H1 (cell line): ENCODE results near the gene DCDC1. TPM values are rescaled to one million over a fixed set of nuclear protein-coding genes. Genes with fewer than 3 reads are reported as not detected.

Experiments
- CTCF ChIA-PET: fragments of 300-600 bp; sonication (Branson Sonifier 250); formaldehyde crosslinking; loops from one replicate; lab custom pipeline; 2021; ENCODE audit not compliant: partially characterized antibody; lab: Charles Lee
- POLR2A ChIA-PET: fragments of 300-600 bp; sonication (Branson Sonifier 250); formaldehyde crosslinking; loops from one replicate; lab custom pipeline; 2021; ENCODE audit warnings: inconsistent platforms; ENCODE audit not compliant: partially characterized antibody; lab: Charles Lee
- DNase-seq, 2 experiments: peaks; one replicate each; pipeline versions ENCODE4 v3.0.0 to v3.0.0-alpha.2; 2010 to 2022; ENCODE audit warnings: low spot score in 2 of 2, low read depth in 1 of 2, mixed read lengths in 1 of 2
- FAIRE-seq: peaks from 2 replicates; lab custom pipeline; 2011; peaks lifted over from hg19 to GRCh38; lab: Jason Lieb, UNC
- H2AFZ ChIP-seq: 2 replicates; pipeline ENCODE4 v1.8.1; 2012; ENCODE audit warnings: low read length, inconsistent platforms
- H2AK5ac ChIP-seq: 2 replicates; pipeline ENCODE4 v1.6.1; 2013; ENCODE audit warnings: low read depth, low read length
- H2BK120ac ChIP-seq: replicated peaks from 2 replicates; pipeline ENCODE3; 2013; ENCODE audit warnings: low read depth, low read length, inconsistent platforms
- H2BK12ac ChIP-seq: 2 replicates; pipeline ENCODE4 v1.6.1; 2013; ENCODE audit warnings: low read depth, low read length
- H2BK15ac ChIP-seq: 2 replicates; pipeline ENCODE4 v1.6.1; 2013; ENCODE audit warnings: low read length
- H2BK20ac ChIP-seq: 2 replicates; pipeline ENCODE4 v1.6.1; 2013; ENCODE audit warnings: low read length
- H2BK5ac ChIP-seq: 2 replicates; pipeline ENCODE4 v1.6.1; 2013; ENCODE audit warnings: low read depth, low read length
- H3K14ac ChIP-seq: 2 replicates; pipeline ENCODE4 v1.6.1; 2013; ENCODE audit warnings: inconsistent platforms; ENCODE audit not compliant: insufficient read length
- H3K18ac ChIP-seq: 2 replicates; pipeline ENCODE4 v1.6.1; 2013; ENCODE audit warnings: low read length; ENCODE audit errors: extremely low read depth
- H3K23ac ChIP-seq: 2 replicates; pipeline ENCODE4 v1.6.1; 2013; ENCODE audit warnings: inconsistent platforms; ENCODE audit not compliant: insufficient read length
- H3K23me2 ChIP-seq: 2 replicates; pipeline ENCODE4 v1.6.1; 2013; ENCODE audit warnings: low read depth, low read length
- H3K27ac ChIP-seq: 2 replicates; pipeline ENCODE4 v1.6.1; 2011; ENCODE audit warnings: low read depth, low read length, inconsistent platforms
- H3K27me3 ChIP-seq, 4 experiments: replicated peaks in 1 of 4; 1 replicate in 1 of 4; 2 replicates in 3 of 4; pipeline versions ENCODE4 v1.6.1 to v1.8.1; 2011 to 2013; ENCODE audit warnings: low read length in 3 of 4, mild to moderate bottlenecking in 3 of 4, inconsistent platforms in 2 of 4, mixed read lengths in 2 of 4, moderate library complexity in 1 of 4; ENCODE audit not compliant: control insufficient read depth in 3 of 4, insufficient read depth in 3 of 4; ENCODE audit errors: extremely low read depth in 1 of 4
- H3K36me3 ChIP-seq, 4 experiments: 2 replicates each; pipeline versions ENCODE4 v1.6.1 to v1.8.1; 2011 to 2013; ENCODE audit warnings: mild to moderate bottlenecking in 4 of 4, low read length in 3 of 4, moderate library complexity in 2 of 4, control low read depth in 1 of 4, inconsistent platforms in 1 of 4; ENCODE audit not compliant: insufficient read depth in 4 of 4, control insufficient read depth in 2 of 4
- H3K4ac ChIP-seq: replicated peaks from 2 replicates; pipeline ENCODE3; 2013; ENCODE audit warnings: low read length, low read depth, mixed read lengths, inconsistent platforms; ENCODE audit not compliant: insufficient read length
- H3K4me1 ChIP-seq, 4 experiments: replicated peaks in 1 of 4; 1 replicate in 1 of 4; 2 replicates in 3 of 4; pipeline versions ENCODE4 v1.6.1 to v1.8.1; 2011 to 2013; ENCODE audit warnings: low read length in 3 of 4, inconsistent platforms in 2 of 4, mixed read lengths in 1 of 4; ENCODE audit not compliant: insufficient read depth in 4 of 4, control insufficient read depth in 3 of 4
- H3K4me2 ChIP-seq, 2 experiments: 2 replicates each; pipeline versions ENCODE4 v1.6.1 to v1.8.1; 2011 to 2013; ENCODE audit warnings: low read depth in 2 of 2, low read length in 2 of 2, control low read depth in 1 of 2, inconsistent platforms in 1 of 2, mild to moderate bottlenecking in 1 of 2; ENCODE audit not compliant: insufficient read depth in 1 of 2
- H3K4me3 ChIP-seq, 4 experiments: fragments of 200-600, 300-600 bp in 1 of 4; sonication (generic), shearing (Covaris generic), sonication (Bioruptor Twin) in 1 of 4; 2 replicates each; pipeline versions ENCODE4 v1.5.1 to v1.8.1; 2011 to 2016; ENCODE audit warnings: low read length in 4 of 4, low read depth in 3 of 4, control low read depth in 2 of 4, inconsistent platforms in 2 of 4, mild to moderate bottlenecking in 2 of 4, mixed read lengths in 1 of 4, moderate library complexity in 1 of 4; ENCODE audit not compliant: insufficient read depth in 2 of 4; ENCODE audit errors: extremely low read depth in 1 of 4
- H3K56ac ChIP-seq: replicated peaks from 2 replicates; pipeline ENCODE3; 2013; ENCODE audit warnings: low read depth, mild to moderate bottlenecking, mixed read lengths, low read length, inconsistent platforms; ENCODE audit not compliant: insufficient read length
- H3K79me1 ChIP-seq: 2 replicates; pipeline ENCODE4 v1.6.1; 2013; ENCODE audit warnings: low read depth, low read length, control low read depth
- H3K79me2 ChIP-seq, 2 experiments: 2 replicates each; pipeline versions ENCODE4 v1.6.1 to v1.8.1; 2012 to 2013; ENCODE audit warnings: low read length in 2 of 2, mild to moderate bottlenecking in 2 of 2, inconsistent platforms in 1 of 2; ENCODE audit not compliant: insufficient read depth in 2 of 2, control insufficient read depth in 1 of 2
- H3K9ac ChIP-seq, 4 experiments: replicated peaks in 1 of 4; 1 replicate in 1 of 4; 2 replicates in 3 of 4; pipeline versions ENCODE4 v1.6.1 to v1.8.1; 2011 to 2013; ENCODE audit warnings: low read depth in 3 of 4, low read length in 3 of 4, control low read depth in 2 of 4, mild to moderate bottlenecking in 2 of 4, moderate library complexity in 2 of 4, inconsistent platforms in 1 of 4; ENCODE audit errors: extremely low read depth in 1 of 4
- H3K9me3 ChIP-seq, 2 experiments: 2 replicates each; pipeline versions ENCODE4 v1.6.1 to v1.8.1; 2012 to 2013; ENCODE audit warnings: mild to moderate bottlenecking in 2 of 2, moderate library complexity in 2 of 2, control low read depth in 1 of 2, inconsistent platforms in 1 of 2, low read depth in 1 of 2, low read length in 1 of 2, mixed read lengths in 1 of 2; ENCODE audit not compliant: insufficient read depth in 2 of 2
- H4K20me1 ChIP-seq, 2 experiments: replicated peaks in 1 of 2; 2 replicates each; pipeline versions ENCODE3 to v1.8.1; 2011 to 2013; ENCODE audit warnings: inconsistent platforms in 2 of 2, low read length in 2 of 2, mild to moderate bottlenecking in 1 of 2; ENCODE audit not compliant: insufficient read depth in 2 of 2, control insufficient read depth in 1 of 2
- H4K5ac ChIP-seq: 2 replicates; pipeline ENCODE4 v1.6.1; 2013; ENCODE audit warnings: low read length, low read depth, mixed read lengths, inconsistent platforms; ENCODE audit not compliant: insufficient read length
- H4K8ac ChIP-seq: 2 replicates; pipeline ENCODE4 v1.8.0; 2013; ENCODE audit warnings: mild to moderate bottlenecking, moderate library complexity, low read length, inconsistent platforms; ENCODE audit not compliant: insufficient read depth; ENCODE audit errors: extremely low read depth
- H4K91ac ChIP-seq: replicated peaks from 2 replicates; pipeline ENCODE3; 2013; ENCODE audit warnings: low read length, mixed read lengths, inconsistent platforms; ENCODE audit not compliant: insufficient read length
- ASH2L ChIP-seq: fragments of 200-600, 300-600 bp; sonication (generic); IDR thresholded peaks from one replicate; pipeline ENCODE4 v1.7.1; 2017; ENCODE audit warnings: low read length
- ATF3 ChIP-seq: IDR thresholded peaks from 2 replicates; pipeline ENCODE4 v1.6.1; 2011; ENCODE audit warnings: low read depth, mild to moderate bottlenecking, low read length; ENCODE audit not compliant: insufficient read depth
- KDM4A ChIP-seq: IDR thresholded peaks from one replicate; pipeline ENCODE4 v1.7.1; 2012; ENCODE audit warnings: low read depth, mild to moderate bottlenecking, moderate library complexity, low read length, inconsistent platforms; ENCODE audit not compliant: severe bottlenecking
- POLR2AphosphoS5 ChIP-seq: IDR thresholded peaks from 2 replicates; pipeline ENCODE4 v1.6.1; 2011; ENCODE audit warnings: low read depth, low read length
- RAD21 ChIP-seq, 2 experiments: IDR thresholded peaks in 1 of 2; conservative IDR thresholded peaks in 1 of 2; 2 replicates each; pipeline ENCODE4 v1.6.1; 2011; ENCODE audit warnings: low read depth in 2 of 2, low read length in 2 of 2, improper control_type of control experiment in 1 of 2, inconsistent platforms in 1 of 2, mild to moderate bottlenecking in 1 of 2, moderate library complexity in 1 of 2
- SIRT6 ChIP-seq: IDR thresholded peaks from one replicate; pipeline ENCODE4 v1.7.1; 2012; ENCODE audit warnings: low read length, inconsistent platforms
- TEAD4 ChIP-seq: IDR thresholded peaks from 2 replicates; pipeline ENCODE4 v1.6.1; 2012; ENCODE audit warnings: low read depth, low read length, inconsistent platforms, mixed read lengths
- WGBS, 2 experiments: shearing (Covaris generic) in 1 of 2; methylation state at CpG; one replicate each; pipeline versions ENCODE4 v1.1.6 to v1.1.7; 2013 to 2015; ENCODE audit warnings: low lambda C conversion rate in 2 of 2, mixed read lengths in 2 of 2, inconsistent platforms in 1 of 2, low coverage in 1 of 2, missing lambda C conversion rate in 1 of 2; ENCODE audit not compliant: insufficient replicate concordance in 2 of 2, insufficient coverage in 1 of 2, insufficient read length in 1 of 2; ENCODE audit errors: extremely low coverage in 1 of 2, missing lambda C conversion rate in 1 of 2; 5-methylcytosine and 5-hydroxymethylcytosine counted together
- polyA plus RNA-seq, 7 experiments: library from polyadenylated mRNA; depleted of rRNA in 3 of 7; stranded (reverse) in 5 of 7; unstranded in 2 of 7; fragments of >200 nt in 5 of 7; fragments of 200-250 nt in 2 of 7; gene quantifications; 1 replicate in 5 of 7; 2 replicates in 1 of 7; 4 replicates in 1 of 7; pipeline versions ENCODE4 v1.2.1 to v1.2.3, GENCODE V29; 2011 to 2013; ENCODE audit warnings: missing spikeins in 2 of 7, mixed read lengths in 2 of 7
- total RNA-seq: library from RNA; stranded (reverse); fragmentation: NEBNext Ultra II Directional; extraction: Animal tissue kit (Norgen Biotek cat#: 25700); gene quantifications from 2 replicates; pipeline ENCODE4 v1.2.1, GENCODE V29; 2021

The DCDC1 gene
- total and polyA plus RNA-seq, 2 of the 8 experiments (the other 6 are each of a cell fraction or from before 2014, with no cell fraction given), result 0.15 to 0.56 TPM

- Histone ChIP-seq H3K79me1 (no peaks in the 10 kb centered on the region), H3K27me3 (no peaks in the 10 kb centered on the region), H3K79me2 (no peaks in the 10 kb centered on the region), H3K36me3 (no peaks in the 10 kb centered on the region), H3K4me2 (no peak overlapping the region; a peak in 1 of 4 replicates), H2BK15ac (no peak overlapping the region), H2BK5ac (no peak overlapping the region), H3K4ac (no peak overlapping the region), H2AK5ac (no peak overlapping the region), H3K27ac (no peak overlapping the region), H3K9me3 (no peaks in the 10 kb centered on the region), H2AFZ (peak overlapping the region; percentile 73; the same call in 1 of the 2 replicates), H4K5ac (no peak overlapping the region), H3K4me1 (peaks cover 0 to 4% (median under 1%) of the 10 kb centered on the region in 4 experiments; a peak in 2 of 7 replicates)
- ChIA-PET POLR2A (no interaction called here), CTCF (interaction anchor here (0.6 to 3.1 kb wide), 4 partner anchors 8 to 397 kb away, joined by 3 to 25 read pairs (median 4); no protein-coding TSS in a partner anchor)
- FAIRE-seq, result no peak
- TF ChIP-seq ATF3 (no peak), POLR2AphosphoS5 (no peak), RAD21 (IDR thresholded peaks at IDR 0.05 in 1 of 2, conservative IDR thresholded peaks at IDR 0.05 in 1 of 2; ENCODE audit: low read depth in 2 of 2, low read length in 2 of 2) (no peak), ASH2L (no peak), KDM4A (no peak), TEAD4 (no peak), SIRT6 (no peak)
- TF ChIP-seq, all 59 proteins: peak for 0
- no peak overlapping the region for H2BK120ac ChIP-seq
- 63% methylated on average over 2 of the region's 2 CpGs; no CpG with 5 or more reads in 1 of the 2 experiments for WGBS, 2 experiments
- no peak overlapping the region for H4K91ac ChIP-seq
- no peak overlapping the region for H3K9ac ChIP-seq
- no peak overlapping the region for H2BK12ac ChIP-seq
- H3K18ac ChIP-seq, result no peak overlapping the region
- H2BK20ac ChIP-seq, result no peak overlapping the region
- H4K8ac ChIP-seq, result no peak overlapping the region
- H3K23me2 ChIP-seq, result no peaks in the 10 kb centered on the region
- no peak overlapping the region for H3K56ac ChIP-seq
- H3K14ac ChIP-seq, result no peak overlapping the region
- H3K23ac ChIP-seq, result no peak overlapping the region
- no peak overlapping the region for H3K4me3 ChIP-seq
- no peaks in the 10 kb centered on the region for H4K20me1 ChIP-seq
- no peak for DNase-seq
Observed at GRCh38 chr11:31117038-31117437, 252.5 kb downstream of the DCDC1 start.
